ENCODE results near the gene TM4SF1. TPM values are rescaled to one million over a fixed set of nuclear protein-coding genes. Genes with fewer than 3 reads are reported as not detected.

Gene TM4SF1
- total RNA-seq = 33.5 and 121 TPM in 2 replicates

GRCh38 chr3:149377408-149378364 is at the start of gene TM4SF1:
Gene TM4SF1, minus strand, starts transcription at chr3:149377649. Its CDS starts 102 bp downstream, at chr3:149377547.

GRCh38 chr3:149333176-149333859 is 44.1 kb downstream of the TM4SF1 start, which contains the start of gene TM4SF18:
Gene TM4SF18, minus strand, starts transcription at chr3:149333636. Its CDS starts 254 bp downstream, at chr3:149333382.

Other genes starting within 250 kb of the TM4SF1 start
- gene HPS3, start 248.0 kb downstream of the TM4SF1 start, total RNA-seq = 6.8 and 20.9 TPM in 2 replicates
- gene CP, start 155.8 kb downstream of the TM4SF1 start, total RNA-seq = 9.7 TPM in 1 of 2 replicates, not detected in the other
- not detected in 2 replicates for gene TM4SF18, start 44.0 kb downstream of the TM4SF1 start, total RNA-seq
- not detected in 2 replicates for gene TM4SF4, start 97.0 kb upstream of the TM4SF1 start, total RNA-seq